ENCODE results near the gene TSSK3.

TSSK3 gene

DNA sequence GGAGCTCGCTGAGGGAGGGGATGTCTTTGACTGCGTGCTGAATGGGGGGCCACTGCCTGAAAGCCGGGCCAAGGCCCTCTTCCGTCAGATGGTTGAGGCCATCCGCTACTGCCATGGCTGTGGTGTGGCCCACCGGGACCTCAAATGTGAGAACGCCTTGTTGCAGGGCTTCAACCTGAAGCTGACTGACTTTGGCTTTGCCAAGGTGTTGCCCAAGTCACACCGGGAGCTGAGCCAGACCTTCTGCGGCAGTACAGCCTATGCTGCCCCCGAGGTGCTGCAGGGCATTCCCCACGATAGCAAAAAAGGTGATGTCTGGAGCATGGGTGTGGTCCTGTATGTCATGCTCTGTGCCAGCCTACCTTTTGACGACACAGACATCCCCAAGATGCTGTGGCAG lies 1.4 kb downstream of the TSSK3 start:
- H3K4me3 ChIP-seq (replicated peaks in 1 of 2; ENCODE audit: low read depth in 2 of 2, low read length in 2 of 2): no peak overlapping the region
- no peak for TF ChIP-seq CTCF (IDR thresholded peaks at IDR 0.05; ENCODE audit: low read depth, low read length)
- DNase-seq (ENCODE audit: low read depth in 2 of 2): no peak

- DNase-seq (ENCODE audit: low read depth in 2 of 2): no peak
- H3K4me3 ChIP-seq (replicated peaks in 1 of 2; ENCODE audit: low read depth in 2 of 2, low read length in 2 of 2): no peak overlapping the region
- TF ChIP-seq CTCF (IDR thresholded peaks at IDR 0.05; ENCODE audit: low read depth, low read length): no peak
These were observed 2.5 kb downstream of the TSSK3 start for GRCh38 chr1:32364836-32365235.

- H3K4me3 ChIP-seq (replicated peaks in 1 of 2; ENCODE audit: low read depth in 2 of 2, low read length in 2 of 2): no peak overlapping the region
- DNase-seq (ENCODE audit: low read depth in 2 of 2): no peak
- no peak for TF ChIP-seq CTCF (IDR thresholded peaks at IDR 0.05; ENCODE audit: low read depth, low read length)
These were observed 3.1 kb downstream of the TSSK3 start for GRCh38 chr1:32365445-32365844.

- H3K4me3 ChIP-seq (replicated peaks in 1 of 2; ENCODE audit: low read depth in 2 of 2, low read length in 2 of 2): no peak overlapping the region
- TF ChIP-seq CTCF (IDR thresholded peaks at IDR 0.05; ENCODE audit: low read depth, low read length): no peak
- DNase-seq (ENCODE audit: low read depth in 2 of 2): no peak
These were observed 5.7 kb downstream of the TSSK3 start for GRCh38 chr1:32367912-32368635.

DNA sequence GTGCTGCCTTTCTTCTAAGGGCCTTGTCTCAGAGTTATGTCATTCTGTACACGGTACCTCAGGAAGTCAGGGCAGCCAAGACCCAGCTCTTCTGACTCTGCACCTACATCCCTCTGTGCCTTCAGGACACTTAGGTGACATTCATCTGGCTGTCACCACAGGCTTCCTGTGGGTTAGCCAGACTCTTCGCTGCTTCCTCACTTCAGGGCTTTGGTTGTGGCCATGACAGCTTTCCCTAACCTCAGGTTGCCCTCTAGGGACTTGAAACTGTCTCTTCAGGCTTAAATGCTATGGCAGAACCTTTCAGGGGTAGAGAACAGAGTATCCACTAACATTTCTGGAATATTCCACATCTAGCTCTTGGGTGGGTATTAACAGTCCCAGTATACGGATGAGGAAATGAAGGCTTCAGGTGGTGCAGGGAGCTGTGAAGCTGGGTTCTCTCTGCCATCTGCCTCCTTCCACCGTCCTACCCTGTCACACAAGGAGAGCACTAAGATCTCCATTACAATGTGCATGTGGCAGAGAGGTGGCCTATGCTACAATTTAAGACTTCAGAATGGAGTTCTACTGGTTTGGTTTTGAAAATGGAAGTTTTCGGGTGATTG lies 9.9 kb downstream of the TSSK3 start:
- DNase-seq (ENCODE audit: low read depth in 2 of 2): no peak
- H3K4me3 ChIP-seq (replicated peaks in 1 of 2; ENCODE audit: low read depth in 2 of 2, low read length in 2 of 2): no peak overlapping the region
- no peak for TF ChIP-seq CTCF (IDR thresholded peaks at IDR 0.05; ENCODE audit: low read depth, low read length)

DNA sequence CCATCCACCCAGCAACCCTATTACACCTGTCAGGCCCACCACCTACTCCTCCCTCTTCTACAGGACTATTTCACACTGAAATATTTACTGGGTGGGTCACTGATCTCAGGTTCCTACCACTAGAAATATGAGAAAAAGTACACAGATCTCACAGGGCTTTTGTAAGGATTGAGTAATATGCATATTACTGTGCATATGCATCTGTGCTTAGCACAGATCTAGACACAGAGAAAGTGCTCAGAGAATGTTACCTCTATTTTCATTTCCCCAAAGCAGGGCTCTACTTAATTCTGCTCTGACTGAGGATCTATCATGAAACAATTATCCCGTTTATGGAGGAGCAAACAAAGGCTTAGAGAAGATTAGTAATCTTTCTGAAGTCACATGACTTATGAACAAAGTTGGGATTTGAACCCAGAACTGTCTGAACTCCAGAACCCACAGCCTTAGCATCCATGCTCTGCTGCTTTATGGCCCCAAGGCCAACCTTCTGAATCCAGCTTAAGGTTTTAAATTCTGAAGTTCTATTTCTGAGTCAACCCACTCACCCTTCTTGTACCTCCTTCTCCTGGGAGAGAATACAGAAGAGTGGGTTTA lies 11.8 kb downstream of the TSSK3 start:
- DNase-seq (ENCODE audit: low read depth in 2 of 2): no peak
- no peak for TF ChIP-seq CTCF (IDR thresholded peaks at IDR 0.05; ENCODE audit: low read depth, low read length)
- H3K4me3 ChIP-seq (replicated peaks in 1 of 2; ENCODE audit: low read depth in 2 of 2, low read length in 2 of 2): no peak overlapping the region

All from cardiac fibroblast (primary cell).